Measurements from ENCODE around the gene FASTKD2. TPM values are rescaled to one million over a fixed set of nuclear protein-coding genes. Genes with fewer than 3 reads are reported as not detected.

FASTKD2 gene
- polyA plus RNA-seq, 3 donors, result 10.2 to 12.7 (median 11.3) TPM

DNA sequence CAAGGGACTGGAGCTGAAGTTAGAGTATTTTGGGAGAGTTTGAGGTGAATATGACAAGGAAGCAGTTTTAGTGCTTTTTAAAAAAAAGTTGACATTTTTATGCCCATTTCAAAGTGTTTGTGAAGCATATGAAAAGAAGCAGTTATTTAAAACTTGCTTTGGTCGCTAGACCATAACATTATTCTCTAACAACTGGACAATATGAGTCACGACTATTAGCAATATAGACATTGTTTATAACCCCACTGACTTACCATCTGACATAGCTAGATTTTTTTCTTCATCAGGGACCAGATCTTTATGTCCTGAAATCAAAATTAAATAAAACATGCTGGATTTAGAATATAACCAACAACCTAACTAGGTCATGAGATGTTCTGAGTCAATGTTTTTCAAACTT lies 24.6 kb upstream of the FASTKD2 start:
- Histone ChIP-seq H3K27me3 (ENCODE audit: control insufficient read depth in 2 of 2, insufficient read depth in 2 of 2, low read length in 2 of 2) (no peaks in the 10 kb centered on the region), H3K4me1 (ENCODE audit: control insufficient read depth in 1 of 2, insufficient read depth in 2 of 2, low read length in 2 of 2) (no peaks in the 10 kb centered on the region), H3K9me3 (replicated peaks in 1 of 2; ENCODE audit: control insufficient read depth in 1 of 2, insufficient read depth in 1 of 2, low read length in 2 of 2) (no peaks in the 10 kb centered on the region), H3K36me3 (replicated peaks in 1 of 2; ENCODE audit: control insufficient read depth in 1 of 2, insufficient read depth in 2 of 2, low read length in 2 of 2) (no peaks in the 10 kb centered on the region), H4K20me1 (ENCODE audit: insufficient read depth, low read length) (no peaks in the 10 kb centered on the region), H3K4me3 (replicated peaks in 1 of 3; ENCODE audit: low read depth in 2 of 3, low read length in 3 of 3) (no peak overlapping the region), H3K79me2 (ENCODE audit: insufficient read depth, low read length) (no peaks in the 10 kb centered on the region), H3K4me2 (replicated peaks; ENCODE audit: extremely low read depth, low read length, poor library complexity, severe bottlenecking) (no peak overlapping the region), H3K9ac (ENCODE audit: insufficient read depth, low read length, poor library complexity, severe bottlenecking) (no peak overlapping the region), H3K27ac (ENCODE audit: low read depth in 1 of 2, low read length in 2 of 2) (no peak overlapping the region), H2AFZ (ENCODE audit: insufficient read depth, low read depth, low read length, poor library complexity, severe bottlenecking) (no peak overlapping the region)
- peaks cover 4 to 5% (median 4%) of the 10 kb centered on the region in 3 donors for H3K27me3 Mint-ChIP-seq (ENCODE audit: low read depth in 3 of 3)
- no peak overlapping the region for H3K27ac Mint-ChIP-seq
- H3K9me3 Mint-ChIP-seq, result no peaks in the 10 kb centered on the region
- H3K4me1 Mint-ChIP-seq, result no peaks in the 10 kb centered on the region
- WGBS (ENCODE audit: insufficient coverage), result no CpG with 5 or more reads among the region's 2 CpGs
- intact Hi-C loops (cut with micrococcal nuclease), result no loop called here
- H3K4me3 Mint-ChIP-seq, result no peak overlapping the region
- no peak for DNase-seq
- H3K36me3 Mint-ChIP-seq, result no peaks in the 10 kb centered on the region
- TF ChIP-seq, protein P1, sequence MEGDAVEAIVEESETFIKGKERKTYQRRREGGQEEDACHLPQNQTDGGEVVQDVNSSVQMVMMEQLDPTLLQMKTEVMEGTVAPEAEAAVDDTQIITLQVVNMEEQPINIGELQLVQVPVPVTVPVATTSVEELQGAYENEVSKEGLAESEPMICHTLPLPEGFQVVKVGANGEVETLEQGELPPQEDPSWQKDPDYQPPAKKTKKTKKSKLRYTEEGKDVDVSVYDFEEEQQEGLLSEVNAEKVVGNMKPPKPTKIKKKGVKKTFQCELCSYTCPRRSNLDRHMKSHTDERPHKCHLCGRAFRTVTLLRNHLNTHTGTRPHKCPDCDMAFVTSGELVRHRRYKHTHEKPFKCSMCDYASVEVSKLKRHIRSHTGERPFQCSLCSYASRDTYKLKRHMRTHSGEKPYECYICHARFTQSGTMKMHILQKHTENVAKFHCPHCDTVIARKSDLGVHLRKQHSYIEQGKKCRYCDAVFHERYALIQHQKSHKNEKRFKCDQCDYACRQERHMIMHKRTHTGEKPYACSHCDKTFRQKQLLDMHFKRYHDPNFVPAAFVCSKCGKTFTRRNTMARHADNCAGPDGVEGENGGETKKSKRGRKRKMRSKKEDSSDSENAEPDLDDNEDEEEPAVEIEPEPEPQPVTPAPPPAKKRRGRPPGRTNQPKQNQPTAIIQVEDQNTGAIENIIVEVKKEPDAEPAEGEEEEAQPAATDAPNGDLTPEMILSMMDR (IDR thresholded peaks at IDR 0.05), result no peak

- Mint-ChIP-seq H3K27me3 (ENCODE audit: low read depth in 3 of 3) (peaks cover 0 to 2% (median 2%) of the 10 kb centered on the region in 3 donors), H3K27ac (no peak overlapping the region), H3K9me3 (no peaks in the 10 kb centered on the region), H3K4me1 (no peaks in the 10 kb centered on the region), H3K36me3 (no peaks in the 10 kb centered on the region), H3K4me3 (no peak overlapping the region)
- H4K20me1 ChIP-seq (ENCODE audit: insufficient read depth, low read length), result no peaks in the 10 kb centered on the region
- H3K4me2 ChIP-seq (replicated peaks; ENCODE audit: extremely low read depth, low read length, poor library complexity, severe bottlenecking), result no peak overlapping the region
- TF ChIP-seq, protein P1 (IDR thresholded peaks at IDR 0.05), result no peak
- intact Hi-C loops (cut with micrococcal nuclease), result no loop called here
- no peak overlapping the region for H3K9ac ChIP-seq (ENCODE audit: insufficient read depth, low read length, poor library complexity, severe bottlenecking)
- no peaks in the 10 kb centered on the region for H3K36me3 ChIP-seq (replicated peaks in 1 of 2; ENCODE audit: control insufficient read depth in 1 of 2, insufficient read depth in 2 of 2, low read length in 2 of 2)
- H3K9me3 ChIP-seq (replicated peaks in 1 of 2; ENCODE audit: control insufficient read depth in 1 of 2, insufficient read depth in 1 of 2, low read length in 2 of 2), result no peaks in the 10 kb centered on the region
- no peaks in the 10 kb centered on the region for H3K79me2 ChIP-seq (ENCODE audit: insufficient read depth, low read length)
- no peaks in the 10 kb centered on the region for H3K27me3 ChIP-seq (ENCODE audit: control insufficient read depth in 2 of 2, insufficient read depth in 2 of 2, low read length in 2 of 2)
- H3K4me3 ChIP-seq (replicated peaks in 1 of 3; ENCODE audit: low read depth in 2 of 3, low read length in 3 of 3), result no peak overlapping the region
- no peak for DNase-seq
- no peak overlapping the region for H3K27ac ChIP-seq (ENCODE audit: low read depth in 1 of 2, low read length in 2 of 2)
- WGBS (ENCODE audit: insufficient coverage), result no CpG with 5 or more reads among the region's 1 CpG
- H2AFZ ChIP-seq (ENCODE audit: insufficient read depth, low read depth, low read length, poor library complexity, severe bottlenecking), result no peak overlapping the region
- H3K4me1 ChIP-seq (ENCODE audit: control insufficient read depth in 1 of 2, insufficient read depth in 2 of 2, low read length in 2 of 2), result no peaks in the 10 kb centered on the region
These were observed 8.6 kb upstream of the FASTKD2 start for GRCh38 chr2:206756816-206757215.

Data from CD14-positive monocyte (primary cell).